BLaER1 (cell line): Measurements from ENCODE around the gene KLHDC3.

Experiments
- H3K27ac ChIP-seq: shearing (Covaris generic); formaldehyde crosslinking; 2 replicates; pipeline ENCODE4 v1.8.1; 2022
- H3K27me3 ChIP-seq: shearing (Covaris generic); formaldehyde crosslinking; 2 replicates; pipeline ENCODE4 v1.8.1; 2022
- H3K36me3 ChIP-seq: shearing (Covaris generic); formaldehyde crosslinking; 2 replicates; pipeline ENCODE4 v1.8.1; 2022
- H3K4me1 ChIP-seq: shearing (Covaris generic); formaldehyde crosslinking; 2 replicates; pipeline ENCODE4 v1.8.1; 2022
- H3K4me2 ChIP-seq: shearing (Covaris generic); formaldehyde crosslinking; 2 replicates; pipeline ENCODE4 v1.8.1; 2022
- H3K4me3 ChIP-seq: shearing (Covaris generic); formaldehyde crosslinking; 2 replicates; pipeline ENCODE4 v1.8.1; 2022
- H3K9ac ChIP-seq: shearing (Covaris generic); formaldehyde crosslinking; 2 replicates; pipeline ENCODE4 v1.8.1; 2022
- H3K9me3 ChIP-seq: shearing (Covaris generic); formaldehyde crosslinking; 2 replicates; pipeline ENCODE4 v1.8.1; 2022
- H4K20me1 ChIP-seq: shearing (Covaris generic); formaldehyde crosslinking; 2 replicates; pipeline ENCODE4 v1.8.1; 2022
- Cebpa-rat ChIP-seq: shearing (Covaris generic); IDR thresholded peaks from 2 replicates; pipeline ENCODE4 v1.8.1; 2022

The KLHDC3 gene

GRCh38 chr6:43052225-43052841, 38.3 kb downstream of the KLHDC3 start:
- peak overlapping the region; percentile 88 for H3K9ac ChIP-seq
- H3K4me1 ChIP-seq, result peaks cover 24% of the 10 kb centered on the region
- no peaks in the 10 kb centered on the region for H4K20me1 ChIP-seq
- H3K4me2 ChIP-seq, result peak overlapping the region; percentile 91
- no peaks in the 10 kb centered on the region for H3K27me3 ChIP-seq
- H3K27ac ChIP-seq, result 0 out of 2 replicates have a peak overlapping the region, but pooled peaks have one; percentile 90
- no peak overlapping the region for H3K4me3 ChIP-seq
- peaks cover 63% of the 10 kb centered on the region for H3K36me3 ChIP-seq
- no peaks in the 10 kb centered on the region for H3K9me3 ChIP-seq
- TF ChIP-seq Cebpa-rat, result no peak

GRCh38 chr6:43052842-43053544, 38.9 kb downstream of the KLHDC3 start:
- Histone ChIP-seq H3K4me1 (peaks cover 30% of the 10 kb centered on the region), H3K4me2 (peak overlapping the region; percentile 91), H3K9me3 (no peaks in the 10 kb centered on the region), H3K27ac (peak overlapping the region; percentile 90), H3K27me3 (no peaks in the 10 kb centered on the region), H3K36me3 (peaks cover 63% of the 10 kb centered on the region), H3K4me3 (peak overlapping the region; percentile 80), H3K9ac (peak overlapping the region; percentile 88), H4K20me1 (no peaks in the 10 kb centered on the region)
- no peak for TF ChIP-seq Cebpa-rat

GRCh38 chr6:43053545-43054205, 39.6 kb downstream of the KLHDC3 start, which contains the start of gene CUL7:
TSS of gene CUL7 (minus strand) at chr6:43053851. CDS start at chr6:43052788, 1,063 bp downstream.
- H3K9ac ChIP-seq, result peak within 1 kb of the TSS; percentile 88
- peak within 1 kb of the TSS; percentile 80 for H3K4me3 ChIP-seq
- H3K36me3 ChIP-seq, result peaks cover 59% of the 10 kb centered on the region
- H3K9me3 ChIP-seq, result no peaks in the 10 kb centered on the region
- peak within 1 kb of the TSS; percentile 90 for H3K27ac ChIP-seq
- no peaks in the 10 kb centered on the region for H3K27me3 ChIP-seq
- H4K20me1 ChIP-seq, result no peaks in the 10 kb centered on the region
- H3K4me2 ChIP-seq, result peak within 1 kb of the TSS; percentile 91
- no peak for TF ChIP-seq Cebpa-rat
- H3K4me1 ChIP-seq, result peaks cover 36% of the 10 kb centered on the region

- TF ChIP-seq Cebpa-rat, result no peak
- Histone ChIP-seq H3K27ac (peak overlapping the region; percentile 90), H4K20me1 (no peaks in the 10 kb centered on the region), H3K9ac (peak overlapping the region; percentile 88), H3K4me2 (peak overlapping the region; percentile 91), H3K9me3 (no peaks in the 10 kb centered on the region), H3K27me3 (no peaks in the 10 kb centered on the region), H3K4me1 (peaks cover 38% of the 10 kb centered on the region), H3K36me3 (peaks cover 54% of the 10 kb centered on the region), H3K4me3 (peak overlapping the region; percentile 80)
These were observed 40.3 kb downstream of the KLHDC3 start for GRCh38 chr6:43054206-43054943.

- Histone ChIP-seq H3K4me3 (no peak overlapping the region), H4K20me1 (no peaks in the 10 kb centered on the region), H3K4me1 (peaks cover 49% of the 10 kb centered on the region), H3K9me3 (no peaks in the 10 kb centered on the region), H3K4me2 (no peak overlapping the region), H3K9ac (no peak overlapping the region), H3K27me3 (no peaks in the 10 kb centered on the region), H3K36me3 (peaks cover 43% of the 10 kb centered on the region), H3K27ac (no peak overlapping the region)
- TF ChIP-seq Cebpa-rat, result no peak
These were observed 41.9 kb downstream of the KLHDC3 start for GRCh38 chr6:43055966-43056365.

GRCh38 chr6:43058531-43058930, 44.5 kb downstream of the KLHDC3 start:
- H4K20me1 ChIP-seq, result no peaks in the 10 kb centered on the region
- H3K27ac ChIP-seq, result peak overlapping the region; percentile 93
- no peaks in the 10 kb centered on the region for H3K9me3 ChIP-seq
- no peak for TF ChIP-seq Cebpa-rat
- H3K36me3 ChIP-seq, result peaks cover 46% of the 10 kb centered on the region
- peak overlapping the region; percentile 98 for H3K4me2 ChIP-seq
- peak overlapping the region; percentile 92 for H3K9ac ChIP-seq
- H3K4me1 ChIP-seq, result peaks cover 38% of the 10 kb centered on the region
- no peaks in the 10 kb centered on the region for H3K27me3 ChIP-seq
- peak overlapping the region; percentile 97 for H3K4me3 ChIP-seq

GRCh38 chr6:43059168-43060033, 45.4 kb downstream of the KLHDC3 start, which contains the start of the genes KLC4 and MRPL2:
TSS of gene KLC4 (plus strand) at chr6:43059631. CDS start at chr6:43061336, 1,705 bp downstream.
TSS of gene MRPL2 (minus strand) at chr6:43059434. CDS start at chr6:43059381, 53 bp downstream.
- peak within 1 kb of the TSS; percentile 92 for H3K9ac ChIP-seq
- H3K4me3 ChIP-seq, result peak within 1 kb of the TSS; percentile 97
- no peaks in the 10 kb centered on the region for H3K9me3 ChIP-seq
- TF ChIP-seq Cebpa-rat, result no peak
- H4K20me1 ChIP-seq, result no peaks in the 10 kb centered on the region
- H3K27ac ChIP-seq, result peak within 1 kb of the TSS; percentile 93
- H3K27me3 ChIP-seq, result no peaks in the 10 kb centered on the region
- peaks cover 32% of the 10 kb centered on the region for H3K4me1 ChIP-seq
- H3K4me2 ChIP-seq, result peak within 1 kb of the TSS; percentile 98
- peaks cover 54% of the 10 kb centered on the region for H3K36me3 ChIP-seq

- Histone ChIP-seq H3K9ac (peak overlapping the region; percentile 92), H3K36me3 (peaks cover 54% of the 10 kb centered on the region), H4K20me1 (no peaks in the 10 kb centered on the region), H3K9me3 (no peaks in the 10 kb centered on the region), H3K27me3 (no peaks in the 10 kb centered on the region), H3K4me1 (peaks cover 29% of the 10 kb centered on the region), H3K4me3 (peak overlapping the region; percentile 97), H3K27ac (peak overlapping the region; percentile 93), H3K4me2 (peak overlapping the region; percentile 96)
- no peak for TF ChIP-seq Cebpa-rat
These were observed 46.1 kb downstream of the KLHDC3 start for GRCh38 chr6:43060034-43060754.
